GM12875 (cell line): ENCODE measurements around the gene GRWD1.

Source experiments
- H3K4me3 ChIP-seq: one replicate; pipeline ENCODE4 v1.5.1; 2011; ENCODE audit warnings: low read depth, low read length, control low read depth
- CTCF ChIP-seq: IDR thresholded peaks from 2 replicates; pipeline ENCODE4 v1.5.1; 2011; ENCODE audit warnings: low read depth, mild to moderate bottlenecking, control low read depth, inconsistent platforms, low read length, moderate library complexity, borderline replicate concordance; ENCODE audit not compliant: insufficient read depth

Gene GRWD1

GRCh38 chr19:48415395-48415794 lies 30.4 kb upstream of the GRWD1 start:
- TF ChIP-seq CTCF, result no peak
- H3K4me3 ChIP-seq, result no peak overlapping the region

- TF ChIP-seq CTCF, result no peak
- H3K4me3 ChIP-seq, result no peak overlapping the region
Measured at GRCh38 chr19:48415806-48416221, 30.0 kb upstream of the GRWD1 start.

- no peak for TF ChIP-seq CTCF
- H3K4me3 ChIP-seq, result no peak overlapping the region
Measured at GRCh38 chr19:48417421-48417820, 28.4 kb upstream of the GRWD1 start.

GRCh38 chr19:48418317-48419064 lies 27.3 kb upstream of the GRWD1 start:
- no peak for TF ChIP-seq CTCF
- H3K4me3 ChIP-seq, result peak overlapping the region; percentile 18

- TF ChIP-seq CTCF, result no peak
- H3K4me3 ChIP-seq, result peak overlapping the region; percentile 18
Measured at GRCh38 chr19:48419158-48419920, 26.4 kb upstream of the GRWD1 start.

GRCh38 chr19:48421548-48421947 lies 24.2 kb upstream of the GRWD1 start:
- TF ChIP-seq CTCF, result no peak
- no peak overlapping the region for H3K4me3 ChIP-seq
